HG03025 (cell line): ENCODE measurements around the gene CDH16.
A peak's percentile ranks its signal among the peaks of the same experiment; 100 is the strongest.
"Not testable (repeated sequence)": the region's sequence is repeated elsewhere in the genome, so short reads cannot be mapped to it uniquely, and the experiment has no call there.

Experiments used
- ATAC-seq: cut with Tn5 transposase; IDR thresholded peaks from one replicate; pipeline ENCODE4 v1.9.1; 2021; ENCODE audit warnings: mild to moderate bottlenecking, moderate library complexity; ENCODE audit not compliant: unreplicated experiment, low FRiP score

The CDH16 gene

GRCh38 chr16:66880288-66881013, 38.2 kb downstream of the CDH16 start, which contains the start of gene PDP2:
TSS of gene PDP2 (plus strand) at chr16:66880515. CDS start at chr16:66884285, 3,770 bp downstream.
- ATAC-seq, result peak; percentile 95

GRCh38 chr16:66878067-66878466, 40.6 kb downstream of the CDH16 start:
- no peak for ATAC-seq

GRCh38 chr16:66874079-66874775, 44.5 kb downstream of the CDH16 start:
- no peak for ATAC-seq

GRCh38 chr16:66873685-66874055, 45.0 kb downstream of the CDH16 start:
- no peak for ATAC-seq

GRCh38 chr16:66872943-66873684, 45.6 kb downstream of the CDH16 start:
- ATAC-seq, result peak; percentile 70

GRCh38 chr16:66872559-66872942, 46.1 kb downstream of the CDH16 start:
- no peak for ATAC-seq

GRCh38 chr16:66871840-66872239, 46.8 kb downstream of the CDH16 start:
- no peak for ATAC-seq

GRCh38 chr16:66871363-66871762, 47.3 kb downstream of the CDH16 start:
- ATAC-seq, result not testable (repeated sequence)

- ATAC-seq, result no peak
Observed at GRCh38 chr16:66869424-66869823, 49.3 kb downstream of the CDH16 start.

GRCh38 chr16:66863707-66864106, 55.0 kb downstream of the CDH16 start:
- no peak for ATAC-seq

GRCh38 chr16:66862023-66862520, 56.6 kb downstream of the CDH16 start:
- no peak for ATAC-seq

- no peak for ATAC-seq
Observed at GRCh38 chr16:66859397-66860068, 59.2 kb downstream of the CDH16 start.

- no peak for ATAC-seq
Observed at GRCh38 chr16:66858740-66859396, 59.8 kb downstream of the CDH16 start.
